GM21619 (cell line): Measurements from ENCODE around the gene CDKAL1.

Experiments used
- ATAC-seq: cut with Tn5 transposase; IDR thresholded peaks from one replicate; pipeline ENCODE4 v1.9.1; 2021; ENCODE audit not compliant: unreplicated experiment

The CDKAL1 gene

DNA sequence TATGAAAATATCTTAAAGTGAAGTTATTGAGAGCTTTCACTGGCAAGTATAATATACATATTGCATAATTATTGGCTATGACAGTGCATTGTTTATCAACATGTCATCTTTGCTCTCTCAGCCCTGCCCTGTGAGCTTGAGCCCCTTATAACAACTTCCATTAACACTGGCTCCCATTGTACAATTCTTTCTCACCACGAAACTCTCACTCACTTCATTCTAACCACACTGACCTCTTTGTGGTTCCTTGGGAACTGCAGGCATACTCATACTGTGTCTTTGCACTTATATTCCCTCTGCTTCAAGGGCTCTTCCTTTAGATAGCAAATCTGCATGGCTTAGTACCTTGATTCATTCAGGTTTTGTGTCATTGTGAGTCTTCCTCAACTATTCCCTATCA is 411.8 kb downstream of the CDKAL1 start:
- peak; percentile 91 for ATAC-seq

DNA sequence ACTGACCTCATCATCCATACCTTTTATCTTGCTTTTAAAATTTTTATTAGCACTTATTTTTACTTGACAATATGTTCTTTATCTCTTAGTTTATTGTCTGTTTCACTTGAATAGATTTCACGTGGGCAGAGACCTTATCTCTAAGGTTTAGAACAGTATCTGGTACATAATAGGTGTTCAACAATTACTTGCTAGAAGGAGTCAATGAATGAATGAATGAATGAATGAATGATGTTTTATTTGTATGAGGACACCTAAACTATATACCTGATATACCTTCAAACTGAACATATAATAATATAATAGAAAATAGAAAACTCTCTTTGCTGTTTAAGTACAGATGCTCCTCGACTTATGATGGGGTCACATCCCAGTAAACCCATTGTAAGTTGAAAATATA is 412.6 kb downstream of the CDKAL1 start:
- no peak for ATAC-seq

DNA sequence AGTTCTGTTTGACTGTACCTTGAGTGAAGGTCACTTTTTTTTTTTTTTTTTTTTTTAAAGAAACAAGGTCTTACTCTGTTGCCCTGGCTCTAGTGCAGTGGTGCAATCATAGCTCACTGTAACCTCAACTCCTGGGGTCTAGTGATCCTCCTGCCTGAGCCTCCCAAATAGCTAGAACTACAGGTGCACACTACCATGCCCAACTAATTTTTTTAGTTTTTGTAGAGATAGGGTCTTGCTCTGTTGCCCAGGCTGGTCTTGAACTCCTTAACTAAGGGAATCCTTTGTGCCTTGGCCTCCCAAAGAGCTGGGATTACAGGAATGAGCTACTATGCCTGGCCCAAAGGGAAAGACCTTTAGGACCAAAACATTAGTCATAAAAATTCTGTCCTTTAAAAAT is 413.7 kb downstream of the CDKAL1 start:
- no peak for ATAC-seq

DNA sequence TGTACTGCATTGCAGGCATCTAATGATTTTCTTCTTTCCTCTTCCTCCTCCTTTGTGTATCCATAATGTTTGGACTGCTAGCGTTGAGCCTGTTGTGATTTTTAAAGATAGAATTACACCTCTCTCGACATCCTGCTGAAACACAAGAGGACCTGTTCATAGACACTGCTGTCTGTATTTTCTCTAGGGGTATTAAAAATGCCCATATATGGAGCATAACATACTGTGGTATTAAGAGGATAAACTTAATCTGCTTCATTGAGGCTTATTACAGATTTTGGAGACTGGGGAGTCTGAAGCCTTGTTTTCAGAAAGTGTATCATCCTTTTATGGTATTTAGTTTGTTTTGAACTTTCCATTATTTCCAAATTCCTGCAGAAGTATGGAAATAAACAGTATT is 414.3 kb downstream of the CDKAL1 start:
- ATAC-seq = no peak

GRCh38 chr6:20949138-20949537 is 414.9 kb downstream of the CDKAL1 start:
- no peak for ATAC-seq

- no peak for ATAC-seq
Measured at GRCh38 chr6:20952699-20953474, 418.6 kb downstream of the CDKAL1 start.

GRCh38 chr6:20954315-20954714 is 420.1 kb downstream of the CDKAL1 start:
- no peak for ATAC-seq

- ATAC-seq = no peak
Measured at GRCh38 chr6:20955131-20955530, 420.9 kb downstream of the CDKAL1 start.

- ATAC-seq = no peak
Measured at GRCh38 chr6:20955751-20956150, 421.5 kb downstream of the CDKAL1 start.

DNA sequence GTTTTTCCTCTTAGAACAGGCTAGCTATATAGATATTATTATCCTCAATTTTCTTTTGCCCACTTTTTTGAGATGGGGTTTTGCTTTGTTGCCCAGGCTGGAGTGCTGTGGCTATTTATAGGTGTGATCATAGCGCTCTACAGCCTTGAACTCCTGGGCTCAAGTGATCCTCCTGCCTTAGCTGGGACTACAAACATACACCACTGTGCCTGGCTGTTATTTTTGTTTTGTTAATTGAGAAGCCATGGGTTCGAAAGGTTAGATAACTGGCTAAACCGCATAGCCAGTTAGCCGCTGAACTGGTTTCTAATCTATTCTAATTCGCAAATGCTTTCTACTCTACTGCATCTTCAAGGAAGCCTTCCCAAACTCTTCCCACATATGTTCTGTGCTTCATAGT is 425.8 kb downstream of the CDKAL1 start:
- no peak for ATAC-seq

- no peak for ATAC-seq
Measured at GRCh38 chr6:20965276-20965675, 431.0 kb downstream of the CDKAL1 start.

DNA sequence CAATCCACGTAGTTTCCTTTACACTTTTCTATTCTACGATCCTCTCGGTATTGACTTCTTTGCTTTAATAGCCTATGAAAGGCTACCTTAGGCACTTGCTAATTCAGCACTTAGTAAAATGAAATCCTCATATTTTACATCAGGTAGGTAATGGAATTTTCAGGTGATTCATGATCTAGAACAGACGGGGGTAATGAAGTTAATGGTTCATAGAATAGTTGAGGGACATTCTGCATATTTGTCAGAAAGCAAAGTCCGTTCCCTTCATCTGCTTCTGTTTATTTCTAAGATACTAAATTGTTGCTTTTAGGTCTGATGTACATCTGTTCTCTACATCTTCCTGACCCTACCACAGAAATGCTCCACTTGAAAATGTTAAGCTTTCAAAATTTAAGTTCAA is 431.7 kb downstream of the CDKAL1 start:
- ATAC-seq = no peak

DNA sequence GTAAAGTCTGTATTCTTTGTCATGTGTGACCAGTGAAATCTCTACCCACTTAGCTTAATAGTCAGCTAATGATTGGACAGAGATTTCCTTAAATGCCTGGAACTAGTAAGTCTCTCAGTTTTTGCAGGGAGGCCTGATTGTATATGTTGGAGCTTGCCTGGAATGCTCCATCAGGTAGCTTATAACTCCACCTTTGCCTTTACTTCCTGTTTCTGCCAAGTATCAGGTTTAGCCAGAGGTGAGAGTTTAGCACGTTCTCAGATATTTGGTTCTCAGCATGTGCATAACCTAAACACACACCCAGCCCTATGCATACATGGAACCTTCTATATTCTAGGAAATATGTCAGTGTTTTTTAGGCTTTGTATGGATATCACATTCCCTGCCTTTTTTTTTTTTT is 435.3 kb downstream of the CDKAL1 start:
- no peak for ATAC-seq

- no peak for ATAC-seq
Measured at GRCh38 chr6:20976391-20976918, 442.2 kb downstream of the CDKAL1 start.

- peak; percentile 87 for ATAC-seq
Measured at GRCh38 chr6:20978151-20978614, 443.9 kb downstream of the CDKAL1 start.

GRCh38 chr6:20979076-20979475 is 444.8 kb downstream of the CDKAL1 start:
- ATAC-seq = no peak

GRCh38 chr6:20983961-20984360 is 449.7 kb downstream of the CDKAL1 start:
- ATAC-seq = no peak

- no peak for ATAC-seq
Measured at GRCh38 chr6:20985821-20986220, 451.6 kb downstream of the CDKAL1 start.

GRCh38 chr6:20991910-20992309 is 457.7 kb downstream of the CDKAL1 start:
- no peak for ATAC-seq

DNA sequence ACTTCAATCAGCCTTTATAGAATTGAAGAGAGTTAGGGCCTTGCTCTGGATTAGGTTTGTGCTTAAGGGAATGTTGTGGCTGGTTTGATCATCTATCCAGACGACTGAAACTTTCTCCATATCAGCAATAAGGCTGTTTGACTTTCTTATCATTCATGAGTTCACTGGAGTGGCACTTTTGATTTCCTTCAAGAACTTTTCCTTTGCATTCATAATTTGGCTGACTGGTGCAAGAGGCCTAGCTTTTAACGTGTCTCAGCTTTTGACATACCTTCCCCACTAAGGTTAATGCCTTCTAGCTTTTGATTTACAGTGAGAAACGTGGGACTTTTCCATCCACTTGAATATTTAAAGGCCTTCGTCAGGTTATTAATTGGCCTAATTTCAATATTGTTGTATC is 461.8 kb downstream of the CDKAL1 start:
- ATAC-seq = no peak

GRCh38 chr6:20997143-20997769 is 463.0 kb downstream of the CDKAL1 start:
- ATAC-seq = no peak

- ATAC-seq = no peak
Measured at GRCh38 chr6:20997770-20998147, 463.5 kb downstream of the CDKAL1 start.
